Measurements from ENCODE around the gene RAB31.
"Not testable (repeated sequence)": the region's sequence is repeated elsewhere in the genome, so short reads cannot be mapped to it uniquely, and the experiment has no call there.

The RAB31 gene

GRCh38 chr18:9857479-9857998 is 149.4 kb downstream of the RAB31 start:
- in situ Hi-C loops (cut with MboI; ENCODE audit: low sequenced_read_pairs), result not testable (repeated sequence)

GRCh38 chr18:9858642-9859041 is 150.5 kb downstream of the RAB31 start:
- in situ Hi-C loops (cut with MboI; ENCODE audit: low sequenced_read_pairs), result no loop called here

GRCh38 chr18:9859232-9859631 is 151.1 kb downstream of the RAB31 start:
- in situ Hi-C loops (cut with MboI; ENCODE audit: low sequenced_read_pairs), result no loop called here

- in situ Hi-C loops (cut with MboI; ENCODE audit: low sequenced_read_pairs), result no loop called here
Measured at GRCh38 chr18:9860682-9861081, 152.6 kb downstream of the RAB31 start.

- in situ Hi-C loops (cut with MboI; ENCODE audit: low sequenced_read_pairs), result no loop called here
Measured at GRCh38 chr18:9861157-9861556, 153.1 kb downstream of the RAB31 start.

GRCh38 chr18:9861933-9862332 is 153.8 kb downstream of the RAB31 start:
- in situ Hi-C loops (cut with MboI; ENCODE audit: low sequenced_read_pairs), result no loop called here

- in situ Hi-C loops (cut with MboI; ENCODE audit: low sequenced_read_pairs), result no loop called here
Measured at GRCh38 chr18:9862686-9863085, 154.6 kb downstream of the RAB31 start.

GRCh38 chr18:9863282-9863681 is 155.2 kb downstream of the RAB31 start:
- in situ Hi-C loops (cut with MboI; ENCODE audit: low sequenced_read_pairs), result no loop called here

GRCh38 chr18:9865764-9866490 is 157.8 kb downstream of the RAB31 start:
- in situ Hi-C loops (cut with MboI; ENCODE audit: low sequenced_read_pairs), result no loop called here

GRCh38 chr18:9866627-9867026 is 158.5 kb downstream of the RAB31 start:
- in situ Hi-C loops (cut with MboI; ENCODE audit: low sequenced_read_pairs), result no loop called here

- in situ Hi-C loops (cut with MboI; ENCODE audit: low sequenced_read_pairs), result no loop called here
Measured at GRCh38 chr18:9867071-9867594, 159.0 kb downstream of the RAB31 start.

GRCh38 chr18:9868857-9869714 is 161.0 kb downstream of the RAB31 start:
- in situ Hi-C loops (cut with MboI; ENCODE audit: low sequenced_read_pairs), result no loop called here

- in situ Hi-C loops (cut with MboI; ENCODE audit: low sequenced_read_pairs), result no loop called here
Measured at GRCh38 chr18:9869715-9870430, 161.8 kb downstream of the RAB31 start.

GRCh38 chr18:9870431-9871008 is 162.4 kb downstream of the RAB31 start:
- in situ Hi-C loops (cut with MboI; ENCODE audit: low sequenced_read_pairs), result no loop called here

- in situ Hi-C loops (cut with MboI; ENCODE audit: low sequenced_read_pairs), result no loop called here
Measured at GRCh38 chr18:9871244-9871746, 163.2 kb downstream of the RAB31 start.

GRCh38 chr18:9872823-9873222 is 164.7 kb downstream of the RAB31 start:
- in situ Hi-C loops (cut with MboI; ENCODE audit: low sequenced_read_pairs), result no loop called here

GRCh38 chr18:9874728-9875127 is 166.6 kb downstream of the RAB31 start:
- in situ Hi-C loops (cut with MboI; ENCODE audit: low sequenced_read_pairs), result no loop called here

GRCh38 chr18:9876212-9876866 is 168.2 kb downstream of the RAB31 start:
- in situ Hi-C loops (cut with MboI; ENCODE audit: low sequenced_read_pairs), result no loop called here

GRCh38 chr18:9876867-9877654 is 169.0 kb downstream of the RAB31 start:
- in situ Hi-C loops (cut with MboI; ENCODE audit: low sequenced_read_pairs), result no loop called here

Measured in HL-60/S4 treated with retinoic acid at 250 ng/mL for 4 days and 3 days (cell line).